Osteocyte (in vitro differentiated cells): ENCODE results near the gene RAPGEF4. TPM values are rescaled to one million over a fixed set of nuclear protein-coding genes. Genes with fewer than 3 reads are reported as not detected.

Source experiments
- DNase-seq: peaks from one replicate; pipeline ENCODE4 v3.0.0; 2021; ENCODE audit warnings: mixed read lengths; ENCODE audit not compliant: unreplicated experiment; ENCODE audit errors: extremely low spot score
- H3K27ac Mint-ChIP-seq: one replicate; pipeline ENCODE4 v1.8.0; 2021; ENCODE audit warnings: mild to moderate bottlenecking, mixed read lengths; ENCODE audit not compliant: unreplicated experiment
- H3K27me3 Mint-ChIP-seq: one replicate; pipeline ENCODE4 v1.8.0; 2021; ENCODE audit warnings: mixed read lengths; ENCODE audit not compliant: unreplicated experiment
- H3K36me3 Mint-ChIP-seq: one replicate; pipeline ENCODE4 v1.8.0; 2021; ENCODE audit warnings: mixed read lengths; ENCODE audit not compliant: unreplicated experiment
- H3K4me1 Mint-ChIP-seq: one replicate; pipeline ENCODE4 v1.8.0; 2021; ENCODE audit warnings: mixed read lengths; ENCODE audit not compliant: unreplicated experiment
- H3K4me3 Mint-ChIP-seq: one replicate; pipeline ENCODE4 v1.8.0; 2021; ENCODE audit warnings: mild to moderate bottlenecking, moderate library complexity, mixed read lengths; ENCODE audit not compliant: unreplicated experiment
- H3K9me3 Mint-ChIP-seq: one replicate; pipeline ENCODE4 v1.8.0; 2021; ENCODE audit warnings: mixed read lengths; ENCODE audit not compliant: unreplicated experiment
- CTCF ChIP-seq: fragments of 200-600 bp; sonication (generic); IDR thresholded peaks from 2 replicates; pipeline ENCODE4 v1.5.0; 2021; ENCODE audit warnings: antibody characterized with exemption, mild to moderate bottlenecking, moderate library complexity
- total RNA-seq: library from RNA; stranded (reverse); gene quantifications from 2 replicates; pipeline ENCODE4 v1.2.1, GENCODE V29; 2021

RAPGEF4 gene
- total RNA-seq, 1 donor from 2014 or later: 0.91 TPM

- H3K36me3 Mint-ChIP-seq: no peaks in the 10 kb centered on the region
- no peak for DNase-seq
- TF ChIP-seq CTCF: no peak
- H3K9me3 Mint-ChIP-seq: no peaks in the 10 kb centered on the region
- peak overlapping the region; percentile 65 for H3K27ac Mint-ChIP-seq
- no peaks in the 10 kb centered on the region for H3K27me3 Mint-ChIP-seq
- H3K4me1 Mint-ChIP-seq: peaks cover 31% of the 10 kb centered on the region
- no peak overlapping the region for H3K4me3 Mint-ChIP-seq
These were observed 37.4 kb upstream of the RAPGEF4 start for GRCh38 chr2:172698041-172698863.

- TF ChIP-seq CTCF: no peak
- H3K27ac Mint-ChIP-seq: no peak overlapping the region
- peaks cover 24% of the 10 kb centered on the region for H3K4me1 Mint-ChIP-seq
- no peaks in the 10 kb centered on the region for H3K36me3 Mint-ChIP-seq
- no peaks in the 10 kb centered on the region for H3K9me3 Mint-ChIP-seq
- H3K4me3 Mint-ChIP-seq: no peak overlapping the region
- no peak for DNase-seq
- no peaks in the 10 kb centered on the region for H3K27me3 Mint-ChIP-seq
These were observed 34.4 kb upstream of the RAPGEF4 start for GRCh38 chr2:172701250-172701649.

- Mint-ChIP-seq H3K4me3 (no peak overlapping the region), H3K36me3 (no peaks in the 10 kb centered on the region), H3K27ac (no peak overlapping the region), H3K9me3 (no peaks in the 10 kb centered on the region), H3K4me1 (peaks cover 23% of the 10 kb centered on the region), H3K27me3 (no peaks in the 10 kb centered on the region)
- TF ChIP-seq CTCF: no peak
- no peak for DNase-seq
These were observed 33.2 kb upstream of the RAPGEF4 start for GRCh38 chr2:172702451-172702850.

GRCh38 chr2:172704072-172704936, 31.3 kb upstream of the RAPGEF4 start:
- Mint-ChIP-seq H3K9me3 (no peaks in the 10 kb centered on the region), H3K4me3 (no peak overlapping the region)
- DNase-seq: no peak

More at GRCh38 chr2:172704072-172704936, 31.3 kb upstream of the RAPGEF4 start:
- Mint-ChIP-seq H3K36me3 (no peaks in the 10 kb centered on the region), H3K4me1 (peaks cover 10% of the 10 kb centered on the region), H3K27me3 (peaks cover 4% of the 10 kb centered on the region), H3K27ac (no peak overlapping the region)
- TF ChIP-seq CTCF: peak; percentile 55
